CMK (cell line): ENCODE results near the gene ZNF326.
"Not testable (repeated sequence)": the region's sequence is repeated elsewhere in the genome, so short reads cannot be mapped to it uniquely, and the experiment has no call there.

Source experiments
- DNase-seq: peaks from one replicate; pipeline ENCODE4 v3.0.0-alpha.2; 2010; ENCODE audit warnings: low read depth

ZNF326 gene

DNA sequence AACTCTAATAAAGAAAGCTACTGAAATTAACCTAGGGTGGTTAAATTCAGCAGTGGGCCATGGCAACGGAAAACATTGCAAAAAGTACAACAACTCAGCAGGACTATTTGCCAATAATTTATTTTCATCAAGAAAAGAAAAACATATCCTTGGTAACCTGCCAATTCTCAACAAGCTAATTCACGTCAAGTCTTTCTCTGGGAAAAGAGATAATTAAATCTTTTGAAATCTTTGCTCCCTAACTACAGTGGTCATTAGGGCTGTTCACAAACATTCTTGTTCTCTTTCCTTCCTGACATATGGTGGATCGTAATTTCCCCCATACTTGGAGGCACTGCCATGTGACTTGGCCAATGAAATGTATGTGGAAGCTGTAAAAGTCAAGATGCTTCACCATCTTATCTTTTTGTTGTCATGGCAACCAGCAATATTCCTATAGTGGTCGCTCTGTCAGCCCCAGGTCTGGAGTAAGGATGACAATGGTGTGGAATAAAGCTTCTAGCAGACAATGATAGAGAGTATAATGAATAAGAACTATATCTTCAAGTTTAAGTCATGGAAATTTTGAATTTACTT lies 29.6 kb upstream of the ZNF326 start:
- no peak for DNase-seq

DNA sequence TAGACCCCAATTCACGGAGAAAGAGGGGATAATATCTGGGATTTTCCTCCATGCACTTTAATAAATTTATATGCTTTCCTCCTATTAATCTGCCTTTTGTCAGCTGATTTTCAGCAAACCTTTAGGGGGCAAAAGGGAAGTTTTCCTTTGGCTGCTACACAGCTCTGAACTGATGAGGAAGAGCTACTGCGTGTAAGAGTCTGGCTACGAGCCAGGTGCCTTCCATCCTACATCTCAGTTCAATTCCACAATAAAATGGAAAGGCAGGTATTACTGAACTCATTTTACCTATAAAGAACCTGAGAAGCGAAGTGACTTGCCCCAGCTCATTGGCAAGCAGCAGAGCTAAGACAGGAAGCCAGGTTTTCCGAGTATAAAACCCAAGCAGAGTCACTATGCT lies 28.3 kb upstream of the ZNF326 start:
- no peak for DNase-seq

DNA sequence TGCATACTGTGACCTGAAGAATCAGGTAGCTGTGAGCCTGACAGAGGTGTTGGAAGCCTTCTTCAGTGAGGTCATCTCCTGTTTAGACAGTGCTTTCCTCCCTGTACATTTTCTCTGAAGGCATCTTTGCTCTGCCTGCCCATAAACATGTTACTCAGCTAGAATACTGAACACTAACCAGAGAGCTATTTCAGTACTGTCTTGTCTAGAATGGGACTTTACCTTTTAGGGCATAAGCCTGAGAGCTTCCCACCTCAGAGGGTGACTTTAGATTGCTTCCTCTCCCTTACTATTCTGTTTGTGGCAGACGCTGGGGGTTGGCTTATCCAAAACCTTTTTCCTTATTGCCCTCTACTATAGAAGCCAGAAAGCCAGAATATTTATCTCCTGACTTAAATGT lies 23.3 kb upstream of the ZNF326 start:
- no peak for DNase-seq

DNA sequence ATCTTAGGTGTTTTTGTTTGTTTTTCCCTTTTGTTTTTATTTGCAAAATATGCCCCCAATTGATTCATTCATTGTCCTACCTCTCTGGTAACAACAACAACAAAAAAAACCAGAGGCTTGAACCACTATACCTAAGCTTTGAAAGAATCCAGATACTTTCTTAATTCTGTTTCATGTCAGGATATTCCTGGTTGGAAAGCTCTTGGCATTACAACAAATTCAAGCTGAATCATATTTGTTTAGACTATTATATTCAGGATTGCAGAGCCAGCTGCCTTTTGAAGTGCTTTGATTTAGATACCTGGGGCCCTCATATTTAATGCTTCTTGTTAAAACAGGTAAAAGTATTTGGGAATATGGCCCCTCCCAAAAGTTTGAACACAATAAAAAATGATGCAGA lies 22.9 kb upstream of the ZNF326 start:
- DNase-seq = no peak

DNA sequence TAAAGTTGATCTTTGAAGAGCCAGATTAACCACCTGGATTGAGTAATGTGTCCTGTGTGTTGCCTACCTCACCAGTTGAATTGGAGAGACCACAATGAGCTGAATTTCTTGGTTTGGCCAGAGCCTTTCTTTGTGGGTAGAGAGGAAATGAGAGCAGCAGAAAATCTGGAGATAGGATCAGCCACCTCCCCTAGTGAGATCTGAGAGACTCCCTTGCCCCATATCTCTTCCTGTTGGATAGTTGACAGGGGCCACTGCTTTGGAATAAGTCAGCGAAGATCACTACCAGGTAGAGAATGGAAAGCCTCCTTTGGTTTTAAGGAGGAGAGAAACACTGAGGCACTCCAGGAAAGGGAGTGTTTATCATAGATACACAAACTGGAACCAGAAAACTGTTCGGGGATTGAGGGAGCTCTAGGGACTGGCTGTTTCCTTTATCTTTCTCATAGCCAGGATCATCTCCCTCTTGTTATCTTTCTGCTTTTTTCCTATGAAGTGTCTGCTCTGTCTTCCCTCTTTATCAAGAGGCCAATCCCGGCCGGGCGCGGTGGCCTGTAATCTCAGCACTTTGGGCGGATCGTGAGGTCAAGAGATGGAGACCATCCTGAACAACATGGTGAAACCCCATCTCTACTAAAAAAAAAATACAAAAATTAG lies 21.3 kb upstream of the ZNF326 start:
- no peak for DNase-seq

DNA sequence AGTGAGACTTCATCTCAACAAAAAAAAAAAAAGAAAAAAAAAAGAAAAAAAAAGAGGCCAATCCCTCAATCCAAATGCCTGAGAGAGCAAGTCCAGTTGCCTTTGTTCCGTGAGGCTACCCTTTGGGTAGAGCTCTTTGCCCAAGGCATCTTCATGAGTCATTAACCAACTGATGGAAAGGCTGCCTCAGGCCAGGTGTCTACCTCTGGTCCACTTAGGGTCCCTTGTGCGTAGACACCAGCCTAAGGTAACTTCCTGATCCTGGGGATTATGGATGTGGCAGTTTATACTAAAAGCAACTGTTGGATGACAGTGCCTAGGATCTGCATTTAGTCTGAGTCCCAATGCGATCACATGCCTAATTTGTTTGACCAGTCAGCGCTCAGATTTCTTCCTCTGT lies 20.7 kb upstream of the ZNF326 start:
- DNase-seq = no peak

DNA sequence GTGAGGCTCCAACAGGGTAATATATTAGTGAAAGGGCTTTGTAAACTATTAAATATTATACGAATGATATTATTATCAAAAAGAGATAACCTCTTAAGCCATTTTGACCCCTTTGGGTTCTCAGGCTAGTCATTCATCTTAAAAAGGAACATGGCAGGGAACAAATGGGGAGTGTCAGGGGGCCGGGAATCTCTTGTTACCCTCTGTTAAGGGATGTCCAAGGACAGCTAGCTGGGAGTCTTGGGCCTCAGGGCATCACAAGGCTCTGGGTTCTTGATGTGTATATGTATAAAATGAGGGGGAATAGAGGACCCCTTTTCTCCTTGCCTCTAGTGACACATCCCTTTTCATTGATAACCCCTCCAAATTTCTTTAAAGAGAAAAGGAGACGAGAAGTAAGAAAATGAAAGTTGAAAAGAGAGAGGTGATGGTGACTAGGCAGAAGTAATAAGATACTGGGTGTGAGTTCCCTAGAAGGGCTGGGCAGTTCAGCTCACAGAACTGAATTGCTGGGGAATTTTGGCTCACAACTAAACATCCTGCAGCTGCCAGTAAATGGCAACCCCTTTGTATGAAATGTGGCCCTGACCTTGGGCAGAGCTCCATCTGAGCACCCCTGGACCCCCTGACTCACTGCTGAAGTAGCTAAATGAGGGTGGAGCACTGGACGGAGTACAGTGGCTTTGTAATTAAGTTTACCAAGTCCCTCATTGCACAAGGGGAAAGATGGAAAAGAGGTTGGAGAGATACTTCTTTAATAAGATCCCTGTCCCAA lies 20.0 kb upstream of the ZNF326 start:
- no peak for DNase-seq

DNA sequence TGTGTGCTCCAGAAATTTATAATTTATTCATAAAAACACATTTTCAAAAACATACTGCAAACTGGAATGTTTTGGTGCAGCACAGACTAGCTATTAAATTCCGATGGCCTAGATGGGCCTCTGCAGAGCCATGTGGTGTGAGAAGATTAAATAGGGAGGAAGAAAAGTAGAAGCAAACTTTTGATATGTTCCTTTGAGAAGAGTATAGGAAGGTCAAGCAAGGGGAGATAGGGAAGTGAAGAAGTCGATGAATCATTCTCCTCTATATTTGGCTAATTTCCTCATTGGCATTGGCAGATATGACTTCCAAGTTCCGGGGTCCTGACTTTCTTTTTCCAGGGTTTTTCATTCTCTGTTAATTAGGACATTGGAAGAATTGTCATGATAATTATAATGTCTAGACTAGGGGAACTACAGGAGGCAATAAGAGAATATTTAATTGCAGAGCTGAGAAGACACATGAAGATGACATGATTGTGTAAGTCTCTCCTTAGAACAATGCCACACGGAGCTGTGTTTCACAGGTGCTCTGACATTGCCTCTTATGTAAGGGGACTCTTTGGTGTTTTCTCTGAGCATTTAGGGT lies 19.3 kb upstream of the ZNF326 start:
- no peak for DNase-seq

DNA sequence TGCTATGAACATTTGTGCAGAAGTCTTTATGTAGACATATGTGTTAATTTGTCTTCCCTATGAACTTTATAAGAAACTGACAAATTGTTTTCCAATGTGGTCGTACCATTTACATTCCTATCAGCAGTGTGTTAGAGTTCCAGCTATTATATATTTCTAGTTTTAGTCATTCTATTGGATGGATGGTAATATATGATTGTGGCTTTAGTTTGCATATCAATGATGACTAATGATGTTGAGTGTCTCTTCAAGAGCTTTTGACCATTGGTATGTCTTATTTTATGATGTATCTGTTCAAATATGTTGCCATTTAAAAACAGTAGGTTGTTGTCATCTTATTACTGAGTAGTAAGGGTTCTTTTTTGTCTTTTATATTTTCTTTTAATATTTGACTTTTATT lies 16.2 kb upstream of the ZNF326 start:
- no peak for DNase-seq

DNA sequence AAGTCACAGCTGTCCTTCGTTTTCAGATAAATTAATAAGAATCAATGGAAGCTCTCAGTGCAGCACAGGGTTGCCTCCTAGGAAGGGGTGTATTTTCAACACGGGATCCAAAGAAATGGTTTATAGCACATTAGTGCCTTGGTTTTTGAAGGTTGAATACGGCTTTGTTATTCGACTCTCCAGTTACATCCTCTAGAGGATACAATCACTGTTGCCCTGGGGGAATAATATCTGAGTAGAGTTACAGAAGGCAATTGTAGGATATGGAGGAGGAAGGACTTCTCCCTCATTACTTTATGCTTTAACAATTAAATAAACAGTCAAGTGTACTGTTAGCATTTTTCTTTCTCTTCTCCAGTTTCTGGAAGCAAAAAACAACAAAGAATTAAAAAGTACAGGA lies 14.3 kb upstream of the ZNF326 start:
- DNase-seq = no peak

DNA sequence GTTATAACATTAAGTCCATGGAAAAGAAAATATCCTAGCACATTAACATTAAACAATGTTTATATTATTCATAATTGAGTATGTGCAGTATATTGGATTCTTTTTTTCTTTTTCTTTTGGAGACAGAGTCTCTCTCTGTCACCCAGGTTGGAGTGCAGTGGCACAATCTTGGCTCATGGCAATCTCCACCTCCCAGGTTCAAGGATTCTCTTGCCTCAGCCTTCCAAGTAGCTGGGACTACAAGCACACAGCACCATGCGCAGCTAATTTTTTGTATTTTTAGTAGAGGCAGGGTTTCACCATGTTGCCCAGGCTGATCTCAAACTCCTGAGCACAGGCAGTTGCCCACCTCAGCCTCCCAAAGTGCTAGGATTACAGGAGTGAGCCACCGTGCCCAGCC lies 12.1 kb upstream of the ZNF326 start:
- not testable (repeated sequence) for DNase-seq

DNA sequence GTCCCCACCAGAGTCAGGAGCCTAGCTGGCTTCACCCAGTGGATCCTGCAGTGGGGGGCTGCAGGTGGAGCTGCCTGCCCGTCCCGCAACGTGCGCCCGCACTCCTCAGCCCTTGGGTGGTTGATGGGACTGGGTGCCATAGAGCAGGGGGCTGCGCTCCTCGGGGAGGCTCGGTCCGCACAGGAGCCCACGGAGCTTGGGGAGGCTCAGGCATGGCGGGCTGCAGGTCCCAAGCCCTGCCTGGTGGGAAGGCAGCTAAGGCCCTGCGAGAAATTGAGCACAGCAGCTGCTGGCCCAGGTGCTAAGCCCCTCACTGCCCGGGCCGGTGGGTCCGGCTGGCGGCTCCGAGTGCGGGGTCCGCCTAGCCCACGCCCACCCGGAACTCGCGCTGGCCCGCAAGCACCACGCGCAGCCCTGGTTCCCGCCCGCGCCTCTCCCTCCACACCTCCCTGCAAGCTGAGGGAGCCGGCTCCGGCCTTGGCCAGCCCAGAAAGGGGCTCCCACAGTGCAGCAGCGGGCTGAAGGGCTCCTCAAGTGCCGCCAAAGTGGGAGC lies 10.3 kb upstream of the ZNF326 start:
- not testable (repeated sequence) for DNase-seq

DNA sequence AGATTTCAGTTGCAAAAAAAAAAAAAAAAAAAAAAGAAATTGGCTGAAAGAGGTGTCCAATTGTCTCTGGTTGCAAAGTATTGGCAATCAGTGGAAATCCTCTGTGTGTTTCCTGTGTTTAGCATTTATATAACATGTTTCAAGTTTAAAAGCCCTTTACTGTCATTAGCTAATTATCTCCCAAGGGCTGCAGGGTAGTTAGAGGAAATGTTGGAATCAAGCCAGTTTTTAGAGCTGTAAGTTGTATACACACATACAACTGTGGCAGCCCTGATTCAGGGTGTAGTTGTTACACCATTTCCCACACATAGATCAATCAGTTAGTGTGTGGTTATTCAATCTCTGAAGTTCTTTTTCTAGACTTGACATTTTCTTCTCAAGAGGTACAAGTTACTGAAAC lies 8.9 kb upstream of the ZNF326 start:
- no peak for DNase-seq

DNA sequence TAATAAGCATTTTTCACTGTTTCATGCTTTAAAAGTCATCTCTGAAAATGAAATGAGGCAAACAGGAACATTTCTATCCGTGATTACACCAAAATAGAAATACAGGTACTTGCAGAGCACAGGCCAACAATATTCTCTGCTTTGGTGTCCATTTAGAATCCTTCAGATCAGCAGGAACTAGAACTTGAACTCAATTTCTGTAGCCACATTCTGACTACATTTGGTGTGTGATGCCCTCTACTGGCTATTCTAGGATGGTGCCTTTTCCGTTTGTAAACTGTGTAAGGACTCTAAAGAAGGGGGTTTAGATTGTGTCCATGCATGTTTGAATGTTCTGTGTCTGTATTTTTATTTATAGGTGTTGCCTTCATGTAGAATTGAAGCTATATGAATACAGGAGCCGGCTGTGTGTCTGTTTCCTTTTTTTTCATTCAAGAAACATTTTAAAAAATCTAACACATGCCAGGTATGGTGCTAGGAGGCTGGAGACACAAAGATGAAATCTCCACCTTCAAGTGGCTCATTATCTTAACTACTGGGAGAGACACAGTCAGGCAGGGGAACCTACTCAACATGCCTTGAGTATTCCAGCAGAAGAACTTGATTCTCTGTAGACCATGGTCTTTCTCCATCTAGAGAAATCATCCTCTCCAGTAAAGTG lies 7.6 kb upstream of the ZNF326 start:
- DNase-seq = no peak

DNA sequence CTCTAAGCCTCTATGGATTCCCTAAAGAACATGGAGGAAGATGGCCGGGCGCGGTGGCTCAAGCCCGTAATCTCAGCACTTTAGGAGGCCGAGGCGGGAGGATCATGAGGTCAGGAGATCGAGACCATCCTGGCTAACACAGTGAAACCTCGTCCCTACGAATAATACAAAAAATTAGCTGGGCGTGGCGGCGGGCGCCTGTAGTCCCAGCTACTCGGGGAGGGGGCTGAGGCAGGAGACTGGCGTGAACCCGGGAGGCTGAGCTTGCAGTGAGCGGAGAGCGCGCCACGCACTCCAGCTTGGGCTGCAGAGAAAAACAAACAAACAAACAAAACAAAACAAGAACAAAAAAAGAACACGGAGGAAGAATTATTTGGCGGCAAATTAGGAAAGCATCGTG lies 5.8 kb upstream of the ZNF326 start:
- no peak for DNase-seq

DNA sequence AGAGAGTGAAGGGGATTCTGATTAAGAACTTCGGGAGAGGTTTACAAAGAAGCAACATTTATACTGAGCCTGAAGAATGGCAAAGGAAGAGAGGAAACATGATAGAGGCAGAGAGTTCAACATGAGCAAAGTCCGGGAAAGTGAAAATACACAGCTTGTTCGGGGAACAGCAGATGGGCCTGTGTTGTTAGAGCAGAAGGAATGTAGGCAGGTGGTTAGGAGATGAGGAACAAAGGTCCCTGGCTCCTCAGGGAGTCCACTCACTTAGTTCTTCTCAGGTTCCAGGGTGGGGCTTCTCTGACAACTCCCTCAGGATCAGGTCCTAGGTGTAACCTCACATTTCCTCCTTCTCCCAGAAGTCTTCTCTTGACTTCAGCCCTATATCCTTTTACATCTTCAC lies 5.1 kb upstream of the ZNF326 start:
- no peak for DNase-seq

DNA sequence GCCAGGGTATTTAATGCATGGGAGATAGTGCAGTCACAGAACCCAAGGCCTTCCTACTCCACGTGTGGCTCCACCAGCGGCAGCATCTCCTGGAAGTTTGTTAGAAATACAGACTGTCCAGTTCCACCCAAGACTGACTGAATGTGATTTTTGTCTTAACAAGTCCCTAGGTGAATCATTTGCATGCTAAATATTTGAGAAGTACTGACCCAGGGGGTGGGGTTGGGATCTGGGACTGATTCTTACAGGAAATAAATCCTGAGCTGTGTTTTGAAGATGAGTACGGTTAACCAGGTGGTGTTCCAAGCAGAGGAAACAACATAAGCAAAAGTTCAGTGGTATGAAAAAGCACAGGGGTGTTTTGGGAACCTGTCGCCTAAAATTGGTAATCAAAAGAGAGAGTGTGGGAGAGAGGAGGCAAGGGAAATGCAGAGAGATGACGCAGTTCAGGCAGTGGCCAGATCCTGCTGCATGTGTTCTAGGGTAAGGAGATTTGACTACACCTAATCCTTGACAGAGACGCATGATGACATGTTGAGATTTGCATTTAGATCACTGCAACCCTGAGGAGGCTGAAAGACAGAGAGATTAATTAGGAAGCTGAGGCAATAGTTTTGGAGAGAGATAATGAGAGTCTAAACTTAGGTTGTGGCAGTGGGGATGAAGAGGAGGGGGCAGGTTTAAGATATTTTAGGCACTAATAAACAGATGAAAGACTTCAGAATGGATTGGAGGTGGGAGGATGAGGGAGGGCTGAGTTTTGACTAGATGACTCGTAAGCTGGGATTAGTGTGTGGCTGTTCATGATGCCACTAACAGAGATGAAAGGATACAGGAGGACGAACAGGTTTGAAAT lies 3.7 kb upstream of the ZNF326 start:
- no peak for DNase-seq

DNA sequence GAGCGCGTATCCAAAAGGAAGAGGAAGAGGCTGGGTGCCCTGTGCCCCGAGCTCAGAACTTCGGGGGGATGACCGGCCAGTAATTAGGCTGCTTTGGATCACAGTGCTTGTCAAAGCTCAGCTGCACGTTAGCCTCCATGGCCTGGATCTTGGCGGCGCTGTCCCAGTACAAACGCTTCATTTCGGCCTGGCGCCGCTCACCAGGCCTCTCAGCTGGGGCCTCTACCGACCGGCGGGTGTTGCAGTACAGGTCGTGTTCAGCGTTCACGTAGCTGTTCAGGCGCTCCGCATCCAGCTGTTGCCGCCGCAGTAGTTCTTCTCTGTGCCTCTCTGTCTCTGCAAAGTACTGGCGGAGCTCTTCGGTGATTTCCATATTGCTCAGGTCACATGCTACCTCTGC lies 1.4 kb upstream of the ZNF326 start:
- no peak for DNase-seq

DNA sequence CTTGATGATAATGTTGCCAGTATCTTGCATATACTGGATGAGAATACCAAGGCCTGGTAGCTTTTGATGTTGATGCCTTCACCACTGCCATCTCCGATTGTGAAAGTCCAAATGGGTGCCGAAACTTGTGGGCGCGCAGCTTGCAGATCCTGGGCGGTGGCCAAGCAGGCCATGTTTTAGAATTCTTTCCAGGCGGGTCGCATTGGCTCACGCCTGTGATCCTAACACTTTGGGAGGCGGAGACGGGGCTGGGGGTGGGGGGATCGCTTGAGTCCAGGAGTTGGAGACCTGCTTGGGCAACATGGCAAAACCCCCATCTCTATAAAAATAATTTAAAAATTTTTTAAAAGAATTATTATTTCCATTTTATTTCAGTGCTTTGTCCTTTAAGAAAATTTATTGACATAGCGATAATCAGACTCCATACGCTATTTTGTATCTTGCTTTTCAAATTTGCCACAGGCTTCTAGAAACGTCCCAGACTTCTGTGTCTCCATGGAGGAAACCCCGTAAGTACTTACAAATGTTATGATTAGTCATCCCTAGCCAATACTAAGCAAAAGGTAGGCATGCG lies 592 bp upstream of the ZNF326 start:
- no peak for DNase-seq

DNA sequence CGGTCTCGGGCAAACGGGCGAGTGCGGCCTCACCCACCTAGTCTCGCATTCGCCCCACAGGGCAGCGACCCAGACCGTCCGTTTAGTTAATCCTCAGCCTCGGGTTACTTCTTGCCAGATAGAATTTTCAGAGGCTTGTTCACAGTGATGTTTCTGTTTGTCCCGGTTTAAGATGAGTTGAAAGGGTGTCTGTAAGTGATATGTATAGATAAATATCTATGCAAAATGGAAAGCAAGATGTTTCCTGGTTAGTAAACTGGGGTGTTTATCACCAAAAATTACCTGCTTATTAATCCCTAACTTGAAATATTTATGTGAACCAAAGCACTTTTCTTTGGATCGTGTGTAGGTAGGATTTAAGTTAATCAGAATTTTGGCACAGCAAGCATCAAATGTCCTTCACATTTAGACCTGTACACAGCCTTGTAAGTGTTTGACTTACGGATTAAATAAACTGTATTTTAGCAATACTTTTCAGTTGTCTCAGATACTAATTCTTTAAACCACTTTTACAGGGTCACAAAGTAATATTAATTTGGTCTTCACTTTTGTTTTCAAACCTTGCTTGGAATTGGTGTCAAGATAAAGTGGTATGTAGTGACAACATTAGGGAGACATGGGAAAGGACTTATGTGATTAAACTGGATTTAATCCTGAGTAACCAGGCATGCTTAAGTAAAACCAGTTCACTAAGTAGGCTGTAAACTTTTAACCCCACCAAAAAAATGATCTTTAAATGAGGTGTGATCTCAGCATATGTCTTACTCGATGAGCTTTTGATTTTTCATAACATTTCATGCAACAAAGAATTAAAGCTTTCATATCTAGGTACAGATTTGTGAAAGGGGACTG lies 914 bp downstream of the ZNF326 start:
- no peak for DNase-seq
